ENCODE data around the gene RNF224. TPM values are rescaled to one million over a fixed set of nuclear protein-coding genes. Genes with fewer than 3 reads are reported as not detected.

The RNF224 gene
- total and polyA plus RNA-seq, 10 of the 15 experiments (the other 5 are each of a cell fraction or from before 2014, with no cell fraction given), result not detected

DNA sequence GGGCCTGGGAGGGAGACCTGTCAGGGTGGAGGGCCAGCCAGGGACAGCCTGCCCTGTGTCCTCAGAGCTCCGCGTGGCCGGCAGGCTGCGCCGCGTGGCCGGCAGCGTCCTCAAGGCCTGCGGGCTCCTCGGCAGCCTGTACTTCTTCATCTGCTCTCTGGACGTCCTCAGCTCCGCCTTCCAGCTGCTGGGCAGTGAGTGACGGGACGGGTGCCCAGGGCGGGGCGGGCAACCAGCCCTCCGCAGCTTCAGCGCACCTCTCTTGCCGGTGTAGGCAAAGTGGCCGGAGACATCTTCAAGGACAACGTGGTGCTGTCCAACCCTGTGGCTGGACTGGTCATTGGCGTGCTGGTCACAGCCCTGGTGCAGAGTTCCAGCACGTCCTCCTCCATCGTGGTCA, 5.2 kb downstream of the RNF224 start:
- SMC1A ChIA-PET (ENCODE audit: uncharacterized antibody, unreplicated experiment), result no interaction called here

More for the DNA sequence above, 5.2 kb downstream of the RNF224 start:
- Histone ChIP-seq H3K9ac (ENCODE audit: control insufficient read depth, insufficient read depth, low read length) (no peak overlapping the region), H3K27ac (ENCODE audit: control insufficient read depth, insufficient read depth) (no peak overlapping the region), H3K4me2 (ENCODE audit: control insufficient read depth, insufficient read depth) (no peak overlapping the region), H3K79me2 (ENCODE audit: control insufficient read depth, insufficient read depth, low read length) (no peaks in the 10 kb centered on the region), H3K4me1 (ENCODE audit: control insufficient read depth, insufficient read depth, low read length) (peaks cover 15% of the 10 kb centered on the region), H3K27me3 (replicated peaks in 1 of 2; ENCODE audit: control insufficient read depth in 2 of 2, insufficient read depth in 2 of 2, low read length in 1 of 2) (no peaks in the 10 kb centered on the region), H4K20me1 (ENCODE audit: control insufficient read depth, insufficient read depth) (no peaks in the 10 kb centered on the region), H3K9me3 (replicated peaks; ENCODE audit: control insufficient read depth, insufficient read depth, low read length) (no peaks in the 10 kb centered on the region), H3K4me3 (no peak overlapping the region), H3K36me3 (ENCODE audit: control insufficient read depth in 2 of 2, insufficient read depth in 2 of 2, low read length in 1 of 2) (no peaks in the 10 kb centered on the region), H2AFZ (ENCODE audit: control insufficient read depth, low read depth, low read length) (no peak overlapping the region)
- in situ Hi-C loops (cut with MboI) (no loop called here), intact Hi-C loops (cut with micrococcal nuclease; ENCODE audit: unreplicated experiment) (no loop called here)
- no peak for DNase-seq (ENCODE audit: low read depth, low spot score)
- no TSS peak for BruUV-seq (replicated peaks)
- 59% methylated on average over 24 of the region's 24 CpGs for WGBS (ENCODE audit: insufficient coverage, insufficient replicate concordance, low lambda C conversion rate, missing lambda C conversion rate)
- RAD21 ChIA-PET (ENCODE audit: unreplicated experiment), result no interaction called here
- CTCF ChIA-PET, result no interaction called here
- FAIRE-seq, result no peak
- POLR2A ChIA-PET, result no interaction called here
- no peak for ATAC-seq
- TF ChIP-seq YBX1 (IDR thresholded peaks at IDR 0.05) (no peak), CEBPB (IDR thresholded peaks at IDR 0.05; ENCODE audit: borderline replicate concordance in 1 of 2, low read depth in 2 of 2, low read length in 2 of 2) (no peak), PML (IDR thresholded peaks at IDR 0.05; ENCODE audit: low read length) (no peak)
- TF ChIP-seq, protein P1, sequence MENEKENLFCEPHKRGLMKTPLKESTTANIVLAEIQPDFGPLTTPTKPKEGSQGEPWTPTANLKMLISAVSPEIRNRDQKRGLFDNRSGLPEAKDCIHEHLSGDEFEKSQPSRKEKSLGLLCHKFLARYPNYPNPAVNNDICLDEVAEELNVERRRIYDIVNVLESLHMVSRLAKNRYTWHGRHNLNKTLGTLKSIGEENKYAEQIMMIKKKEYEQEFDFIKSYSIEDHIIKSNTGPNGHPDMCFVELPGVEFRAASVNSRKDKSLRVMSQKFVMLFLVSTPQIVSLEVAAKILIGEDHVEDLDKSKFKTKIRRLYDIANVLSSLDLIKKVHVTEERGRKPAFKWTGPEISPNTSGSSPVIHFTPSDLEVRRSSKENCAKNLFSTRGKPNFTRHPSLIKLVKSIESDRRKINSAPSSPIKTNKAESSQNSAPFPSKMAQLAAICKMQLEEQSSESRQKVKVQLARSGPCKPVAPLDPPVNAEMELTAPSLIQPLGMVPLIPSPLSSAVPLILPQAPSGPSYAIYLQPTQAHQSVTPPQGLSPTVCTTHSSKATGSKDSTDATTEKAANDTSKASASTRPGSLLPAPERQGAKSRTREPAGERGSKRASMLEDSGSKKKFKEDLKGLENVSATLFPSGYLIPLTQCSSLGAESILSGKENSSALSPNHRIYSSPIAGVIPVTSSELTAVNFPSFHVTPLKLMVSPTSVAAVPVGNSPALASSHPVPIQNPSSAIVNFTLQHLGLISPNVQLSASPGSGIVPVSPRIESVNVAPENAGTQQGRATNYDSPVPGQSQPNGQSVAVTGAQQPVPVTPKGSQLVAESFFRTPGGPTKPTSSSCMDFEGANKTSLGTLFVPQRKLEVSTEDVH (IDR thresholded peaks at IDR 0.05; ENCODE audit: low read depth, partially characterized antibody), result no peak

All from GM12878 (cell line).